ENCODE results near the gene TMBIM4. TPM values are rescaled to one million over a fixed set of nuclear protein-coding genes. Genes with fewer than 3 reads are reported as not detected.

Gene TMBIM4
- total RNA-seq, 2 donors from 2014 or later: 43.7 to 89.2 TPM

GRCh38 chr12:66142826-66143225 lies 27.0 kb downstream of the TMBIM4 start:
- DNase-seq (ENCODE audit: low spot score) (no peak), ATAC-seq (no peak)
- Mint-ChIP-seq H3K9me3 (peaks cover 7% of the 10 kb centered on the region), H3K4me1 (ENCODE audit: low read depth in 2 of 2) (peaks cover 18 to 28% of the 10 kb centered on the region in 2 donors), H3K36me3 (peaks cover 30% of the 10 kb centered on the region), H3K4me3 (no peak overlapping the region), H3K27ac (peak overlapping the region in 1 of 2 donors; percentile 93), H3K27me3 (no peaks in the 10 kb centered on the region)

DNA sequence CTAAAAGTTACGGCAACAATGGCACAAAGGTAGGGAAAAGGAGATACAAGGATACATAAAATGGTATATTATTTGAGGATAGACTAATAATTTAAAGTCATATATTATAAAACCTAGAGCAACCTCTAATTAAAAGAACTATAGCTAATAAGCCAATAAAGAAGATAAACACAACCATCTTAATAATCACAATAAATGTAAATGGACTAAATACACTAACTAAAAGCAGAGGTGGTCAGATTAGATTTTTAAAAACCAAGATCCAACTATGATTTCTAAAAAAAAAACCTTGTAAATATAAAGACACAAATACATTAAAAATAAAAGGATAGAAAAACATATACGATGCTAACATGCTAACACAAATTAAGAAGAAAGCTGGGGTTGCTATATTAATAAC lies 28.5 kb downstream of the TMBIM4 start:
- Mint-ChIP-seq H3K9me3 (peaks cover 7% of the 10 kb centered on the region), H3K4me3 (no peak overlapping the region), H3K36me3 (peaks cover 30% of the 10 kb centered on the region), H3K27me3 (no peaks in the 10 kb centered on the region), H3K27ac (no peak overlapping the region), H3K4me1 (ENCODE audit: low read depth in 2 of 2) (peaks cover 18 to 28% of the 10 kb centered on the region in 2 donors)
- no peak for DNase-seq (ENCODE audit: low spot score)
- ATAC-seq: no peak

- Mint-ChIP-seq H3K9me3 (peaks cover 7% of the 10 kb centered on the region), H3K27me3 (no peaks in the 10 kb centered on the region), H3K4me3 (no peak overlapping the region), H3K36me3 (peaks cover 30% of the 10 kb centered on the region), H3K27ac (no peak overlapping the region), H3K4me1 (ENCODE audit: low read depth in 2 of 2) (peaks cover 17 to 23% of the 10 kb centered on the region in 2 donors)
- no peak for ATAC-seq
- DNase-seq (ENCODE audit: low spot score): no peak
Measured at GRCh38 chr12:66140731-66141130, 29.1 kb downstream of the TMBIM4 start.

DNA sequence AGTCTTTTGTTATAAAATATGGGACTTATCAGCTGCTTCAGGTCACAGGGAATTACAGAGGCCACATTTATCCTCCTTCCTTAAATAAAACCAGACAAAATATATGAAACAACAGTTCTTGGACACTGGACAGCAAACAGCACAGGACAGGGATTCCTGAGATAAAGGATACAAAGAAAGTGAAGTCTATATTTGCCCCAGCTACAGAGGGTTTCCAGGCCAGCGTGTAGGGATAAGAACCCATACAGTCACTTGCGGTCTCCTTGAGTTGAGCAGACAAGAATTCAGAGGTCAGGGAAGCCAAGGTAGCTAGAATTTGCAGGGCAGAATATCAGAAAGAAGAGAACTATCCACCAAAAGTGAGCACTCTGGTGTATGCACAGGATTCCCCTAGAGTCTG lies 30.5 kb downstream of the TMBIM4 start:
- no peaks in the 10 kb centered on the region for H3K27me3 Mint-ChIP-seq
- H3K4me3 Mint-ChIP-seq: no peak overlapping the region
- peaks cover 5 to 9% of the 10 kb centered on the region in 2 donors for H3K4me1 Mint-ChIP-seq (ENCODE audit: low read depth in 2 of 2)
- ATAC-seq (no peak), DNase-seq (ENCODE audit: low spot score) (no peak)
- H3K9me3 Mint-ChIP-seq: peaks cover 7% of the 10 kb centered on the region
- H3K27ac Mint-ChIP-seq: no peak overlapping the region
- H3K36me3 Mint-ChIP-seq: peaks cover 30% of the 10 kb centered on the region

DNA sequence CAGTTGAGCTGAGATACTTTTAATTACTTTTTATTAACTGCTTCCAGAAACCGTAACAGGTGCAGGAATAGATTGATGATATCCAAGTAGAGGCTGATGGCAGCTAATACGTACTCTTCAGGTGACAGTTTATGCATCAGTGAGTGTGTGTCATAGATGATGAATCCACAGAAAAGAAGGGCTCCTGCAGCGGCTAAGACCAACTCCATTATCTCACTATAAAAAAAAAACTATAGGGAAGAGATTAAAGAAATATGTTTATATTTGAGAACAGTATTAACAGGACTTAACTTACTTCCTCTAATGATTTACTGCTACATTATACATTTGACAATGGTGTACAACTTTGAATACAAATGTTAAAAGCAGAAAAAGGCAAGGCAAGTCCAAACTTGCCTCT lies 31.9 kb downstream of the TMBIM4 start:
- no peak for DNase-seq (ENCODE audit: low spot score)
- Mint-ChIP-seq H3K27ac (no peak overlapping the region), H3K27me3 (no peaks in the 10 kb centered on the region), H3K9me3 (peaks cover 7% of the 10 kb centered on the region), H3K36me3 (peaks cover 29% of the 10 kb centered on the region), H3K4me3 (no peak overlapping the region), H3K4me1 (ENCODE audit: low read depth in 2 of 2) (peaks cover 0 to 6% of the 10 kb centered on the region in 2 donors)
- ATAC-seq: no peak

DNA sequence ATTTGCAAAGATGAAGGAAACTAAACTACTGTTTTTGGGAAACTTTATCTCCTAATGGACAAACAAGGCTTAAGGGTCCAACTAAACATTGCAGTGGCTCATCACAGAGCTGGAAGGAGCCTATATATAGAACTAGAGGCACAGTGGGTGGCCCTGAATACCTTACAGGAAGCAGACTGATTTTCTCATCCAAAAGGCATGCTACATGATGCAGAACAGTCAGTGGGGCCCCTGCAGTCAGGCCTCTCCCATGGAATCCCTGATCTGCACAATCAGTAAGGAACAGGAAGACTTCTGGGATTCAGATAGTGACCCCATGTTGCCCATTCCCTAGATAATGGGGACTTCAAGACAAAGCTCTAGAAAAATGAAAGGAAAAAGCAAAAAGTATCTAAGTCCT lies 37.4 kb downstream of the TMBIM4 start:
- DNase-seq (ENCODE audit: low spot score): no peak
- no peaks in the 10 kb centered on the region for H3K27me3 Mint-ChIP-seq
- H3K9me3 Mint-ChIP-seq: no peaks in the 10 kb centered on the region
- H3K4me1 Mint-ChIP-seq (ENCODE audit: low read depth in 2 of 2): peaks cover 24 to 30% of the 10 kb centered on the region in 2 donors
- H3K4me3 Mint-ChIP-seq: peak overlapping the region; percentile 60
- no peak for ATAC-seq
- peaks cover 25% of the 10 kb centered on the region for H3K36me3 Mint-ChIP-seq
- H3K27ac Mint-ChIP-seq: peak overlapping the region in 1 of 2 donors; percentile 41

- Mint-ChIP-seq H3K9me3 (no peaks in the 10 kb centered on the region), H3K27ac (peak overlapping the region; percentile 86 to 99)
Measured at GRCh38 chr12:66131067-66131688, 38.6 kb downstream of the TMBIM4 start.

GRCh38 chr12:66130267-66131066 lies 39.3 kb downstream of the TMBIM4 start, which contains the start of gene LLPH:
TSS of gene LLPH (minus strand) at chr12:66130750. CDS start at chr12:66129106, 1,644 bp downstream.
- peak within 1 kb of the TSS; percentile 93 for H3K4me3 Mint-ChIP-seq
- peak; percentile 92 for DNase-seq (ENCODE audit: low spot score)
- H3K27ac Mint-ChIP-seq: peak within 1 kb of the TSS; percentile 86 to 99
- H3K9me3 Mint-ChIP-seq: no peaks in the 10 kb centered on the region
- no peaks in the 10 kb centered on the region for H3K27me3 Mint-ChIP-seq
- H3K36me3 Mint-ChIP-seq: peaks cover 36% of the 10 kb centered on the region
- peaks cover 35 to 40% of the 10 kb centered on the region in 2 donors for H3K4me1 Mint-ChIP-seq (ENCODE audit: low read depth in 2 of 2)
- peak; percentile 98 to 99 for ATAC-seq

More at GRCh38 chr12:66131067-66131688, 38.6 kb downstream of the TMBIM4 start:
- DNase-seq (ENCODE audit: low spot score) (no peak), ATAC-seq (no peak)
- no peaks in the 10 kb centered on the region for H3K27me3 Mint-ChIP-seq
- H3K36me3 Mint-ChIP-seq: peaks cover 32% of the 10 kb centered on the region
- H3K4me1 Mint-ChIP-seq (ENCODE audit: low read depth in 2 of 2): peaks cover 31 to 36% of the 10 kb centered on the region in 2 donors
- H3K4me3 Mint-ChIP-seq: peak overlapping the region; percentile 93

DNA sequence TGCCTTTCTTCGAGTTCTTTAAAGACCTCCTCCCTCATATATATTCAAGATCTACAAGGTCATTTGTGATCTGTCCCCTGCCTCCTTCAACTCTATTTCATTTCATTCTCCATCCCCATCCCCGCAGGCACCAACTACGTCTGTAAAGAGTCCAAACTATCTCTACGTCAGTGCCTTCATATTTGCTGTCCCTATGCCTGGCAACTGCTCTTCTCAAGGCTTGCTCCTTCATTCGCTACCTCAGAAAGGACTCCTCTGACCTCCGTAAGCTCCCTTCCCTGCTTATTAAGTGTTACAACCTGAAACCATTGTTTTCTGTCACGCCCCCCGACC lies 39.9 kb downstream of the TMBIM4 start:
- H3K4me1 Mint-ChIP-seq (ENCODE audit: low read depth in 2 of 2): peaks cover 39 to 46% of the 10 kb centered on the region in 2 donors
- no peaks in the 10 kb centered on the region for H3K9me3 Mint-ChIP-seq
- no peak for ATAC-seq
- H3K36me3 Mint-ChIP-seq: peaks cover 42% of the 10 kb centered on the region
- peak overlapping the region; percentile 93 for H3K4me3 Mint-ChIP-seq
- peak overlapping the region; percentile 86 to 99 for H3K27ac Mint-ChIP-seq
- H3K27me3 Mint-ChIP-seq: no peaks in the 10 kb centered on the region
- DNase-seq (ENCODE audit: low spot score): no peak

DNA sequence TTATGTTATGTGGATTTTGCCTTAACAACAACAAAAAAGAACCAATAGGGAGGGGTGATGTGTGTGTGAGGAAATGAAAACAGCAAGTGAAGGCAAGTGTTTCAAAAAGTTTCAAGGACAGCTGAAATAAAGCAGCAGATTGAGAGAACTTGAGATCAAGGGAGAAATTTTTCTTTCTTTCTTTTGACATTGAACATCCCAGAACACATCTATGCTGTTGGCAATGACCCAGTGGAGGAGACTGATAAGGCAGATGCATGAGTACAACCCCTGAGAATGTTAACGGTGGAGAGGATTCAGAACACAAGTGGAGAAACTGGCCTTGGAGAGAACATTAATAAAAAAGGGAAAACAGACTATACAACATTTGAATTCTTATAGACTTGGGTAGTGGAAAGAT lies 42.1 kb downstream of the TMBIM4 start:
- ATAC-seq: no peak
- H3K4me1 Mint-ChIP-seq (ENCODE audit: low read depth in 2 of 2): peaks cover 43 to 50% of the 10 kb centered on the region in 2 donors

DNA sequence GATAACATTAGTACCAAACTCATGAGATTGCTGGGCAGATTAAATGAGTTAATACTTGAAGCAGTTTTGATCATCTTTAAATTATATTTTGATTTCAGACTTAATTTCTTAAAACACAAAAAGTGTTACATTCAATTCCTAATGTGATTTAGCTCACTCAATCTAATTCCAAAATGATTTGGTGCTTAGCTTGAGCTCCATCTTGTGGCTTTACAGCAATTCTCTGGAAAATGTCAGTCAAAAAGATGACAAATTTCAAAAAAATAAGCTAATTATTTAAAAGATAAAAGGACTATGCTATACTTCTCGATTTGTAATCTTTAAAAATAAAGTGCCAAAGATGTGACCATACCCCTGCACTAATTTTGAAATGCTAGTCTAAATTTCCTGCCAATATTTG lies 49.3 kb downstream of the TMBIM4 start:
- Mint-ChIP-seq H3K4me3 (no peak overlapping the region), H3K36me3 (peaks cover 26% of the 10 kb centered on the region), H3K9me3 (no peaks in the 10 kb centered on the region), H3K27ac (no peak overlapping the region), H3K4me1 (ENCODE audit: low read depth in 2 of 2) (peaks cover 15 to 20% of the 10 kb centered on the region in 2 donors), H3K27me3 (no peaks in the 10 kb centered on the region)
- DNase-seq (ENCODE audit: low spot score): no peak
- ATAC-seq: no peak

More for the DNA sequence above, 42.1 kb downstream of the TMBIM4 start:
- Mint-ChIP-seq H3K4me3 (peak overlapping the region; percentile 14), H3K36me3 (peaks cover 55% of the 10 kb centered on the region), H3K27ac (peak overlapping the region in 1 of 2 donors; percentile 12), H3K9me3 (no peaks in the 10 kb centered on the region), H3K27me3 (no peaks in the 10 kb centered on the region)
- no peak for DNase-seq (ENCODE audit: low spot score)

- no peak for DNase-seq (ENCODE audit: low spot score)
- Mint-ChIP-seq H3K4me3 (no peak overlapping the region), H3K27ac (no peak overlapping the region), H3K4me1 (ENCODE audit: low read depth in 2 of 2) (peaks cover 10 to 14% of the 10 kb centered on the region in 2 donors), H3K36me3 (peaks cover 20% of the 10 kb centered on the region), H3K27me3 (no peaks in the 10 kb centered on the region), H3K9me3 (no peaks in the 10 kb centered on the region)
- ATAC-seq: no peak
Measured at GRCh38 chr12:66119870-66120241, 49.9 kb downstream of the TMBIM4 start.

GRCh38 chr12:66119229-66119869 lies 50.4 kb downstream of the TMBIM4 start:
- Mint-ChIP-seq H3K4me3 (no peak overlapping the region), H3K27ac (no peak overlapping the region), H3K36me3 (peaks cover 15% of the 10 kb centered on the region), H3K4me1 (ENCODE audit: low read depth in 2 of 2) (peaks cover 7 to 10% of the 10 kb centered on the region in 2 donors), H3K9me3 (no peaks in the 10 kb centered on the region), H3K27me3 (no peaks in the 10 kb centered on the region)
- no peak for ATAC-seq
- DNase-seq (ENCODE audit: low spot score): no peak

Data from natural killer cell treated with Interleukin-12 subunit alpha and Interleukin-12 subunit beta and Interleukin-15 and Interleukin-18, amount 100 ng/mL, for 72 hours (primary cell).